Measurements from ENCODE around the gene KIF5B. TPM values are rescaled to one million over a fixed set of nuclear protein-coding genes. Genes with fewer than 3 reads are reported as not detected.
A peak's percentile ranks its signal among the peaks of the same experiment; 100 is the strongest.
"Not testable (repeated sequence)": the region's sequence is repeated elsewhere in the genome, so short reads cannot be mapped to it uniquely, and the experiment has no call there.

Gene KIF5B
- total RNA-seq, 1 experiment from 2014 or later, result 72.5 TPM

DNA sequence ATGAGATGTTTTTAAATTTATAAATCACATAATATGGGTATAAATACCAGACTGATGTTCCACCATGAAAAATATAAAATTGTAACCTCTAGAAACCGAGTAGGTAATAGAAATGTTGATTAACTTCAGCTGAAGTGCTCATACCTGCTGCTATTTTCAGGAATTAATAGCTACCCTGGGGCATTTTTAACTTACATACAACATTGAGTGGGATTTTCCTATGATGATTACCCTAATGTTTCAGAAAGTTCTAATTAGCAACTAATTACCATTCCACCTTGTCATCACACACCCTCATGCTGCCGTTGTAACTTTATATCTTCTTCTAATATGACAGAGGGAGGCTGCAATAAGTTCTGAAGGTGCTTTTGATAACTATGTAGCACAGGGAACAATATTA is 74.1 kb downstream of the KIF5B start:
- no peak for DNase-seq (ENCODE audit: low read depth, low spot score)
- in situ Hi-C loops (cut with HindIII; ENCODE audit: low pct_unique_long_range_greater_than_20kb, low sequenced_read_pairs), result no loop called here

DNA sequence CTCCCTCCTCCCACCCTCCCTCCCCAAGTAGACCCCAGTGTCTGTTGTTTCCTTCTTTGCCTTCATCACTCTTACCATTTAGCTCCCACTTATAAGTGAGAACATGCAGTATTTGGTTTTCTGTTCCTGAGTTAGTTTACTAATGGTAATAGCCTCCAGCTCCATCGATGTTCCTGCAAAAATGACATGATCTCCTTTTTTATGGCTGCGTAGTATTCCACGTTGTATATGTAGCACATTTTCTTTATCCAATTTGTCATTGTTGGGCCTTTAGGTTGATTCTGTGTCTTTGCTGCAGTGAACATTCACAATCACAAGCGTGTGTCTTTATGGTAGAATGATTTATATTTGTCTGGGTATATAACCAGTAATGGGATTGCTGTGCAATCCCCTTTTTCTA is 75.8 kb downstream of the KIF5B start:
- in situ Hi-C loops (cut with HindIII; ENCODE audit: low pct_unique_long_range_greater_than_20kb, low sequenced_read_pairs), result no loop called here
- no peak for DNase-seq (ENCODE audit: low read depth, low spot score)

DNA sequence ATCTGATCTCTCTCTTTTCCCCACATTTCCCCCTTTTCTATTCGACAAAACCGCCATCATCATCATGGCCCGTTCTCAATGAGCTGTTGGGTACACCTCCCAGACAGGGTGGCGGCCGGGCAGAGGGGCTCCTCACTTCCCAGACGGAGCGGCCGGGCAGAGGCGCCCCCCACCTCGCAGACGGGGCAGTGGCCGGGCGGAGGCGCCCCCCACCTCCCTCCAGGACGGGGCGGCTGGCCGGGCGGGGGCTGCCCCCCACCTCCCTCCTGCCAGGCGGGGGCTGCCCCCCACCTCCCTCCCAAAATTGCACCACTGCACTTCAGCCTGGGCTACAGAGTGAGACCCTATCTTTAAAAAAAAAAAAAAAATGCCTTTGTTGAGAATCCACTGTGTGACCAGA is 77.2 kb downstream of the KIF5B start:
- in situ Hi-C loops (cut with HindIII; ENCODE audit: low pct_unique_long_range_greater_than_20kb, low sequenced_read_pairs); DNase-seq (ENCODE audit: low read depth, low spot score): not testable (repeated sequence)

- DNase-seq (ENCODE audit: low read depth, low spot score), result no peak
- in situ Hi-C loops (cut with HindIII; ENCODE audit: low pct_unique_long_range_greater_than_20kb, low sequenced_read_pairs), result no loop called here
Observed at GRCh38 chr10:31978156-31978483, 78.1 kb downstream of the KIF5B start.

DNA sequence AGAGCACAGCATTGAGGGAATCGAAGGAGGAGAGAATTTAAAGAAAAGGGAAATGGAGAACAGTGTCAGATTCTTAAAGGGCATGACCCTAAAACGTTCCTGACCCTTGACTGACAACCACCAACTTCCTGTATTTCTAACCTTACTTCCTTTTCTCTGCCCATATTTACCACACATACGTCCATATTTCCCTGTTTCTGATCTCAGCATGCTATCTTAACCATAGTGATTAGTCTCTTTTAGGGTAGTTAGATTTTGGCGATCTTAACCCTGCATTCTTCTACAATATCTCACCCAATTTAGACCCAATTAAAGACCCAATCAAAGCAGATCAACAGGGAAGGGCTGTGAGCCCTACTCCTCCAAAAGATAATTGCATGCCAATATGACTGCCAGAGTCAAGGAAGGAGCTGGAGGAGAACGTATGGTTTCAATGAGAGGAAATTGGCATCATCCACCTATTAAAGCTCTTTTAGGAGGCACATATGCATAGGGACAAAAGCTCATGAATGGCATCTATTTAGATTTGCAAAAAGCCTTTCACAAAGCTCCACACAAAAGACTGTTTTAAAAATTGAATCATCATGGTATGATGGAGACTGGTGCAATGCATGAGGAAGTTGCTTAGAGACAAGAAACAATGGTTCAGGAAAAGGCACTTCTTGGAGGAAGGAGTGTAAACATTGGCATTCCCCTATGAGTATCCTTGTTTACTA is 78.6 kb downstream of the KIF5B start:
- in situ Hi-C loops (cut with HindIII; ENCODE audit: low pct_unique_long_range_greater_than_20kb, low sequenced_read_pairs), result no loop called here

DNA sequence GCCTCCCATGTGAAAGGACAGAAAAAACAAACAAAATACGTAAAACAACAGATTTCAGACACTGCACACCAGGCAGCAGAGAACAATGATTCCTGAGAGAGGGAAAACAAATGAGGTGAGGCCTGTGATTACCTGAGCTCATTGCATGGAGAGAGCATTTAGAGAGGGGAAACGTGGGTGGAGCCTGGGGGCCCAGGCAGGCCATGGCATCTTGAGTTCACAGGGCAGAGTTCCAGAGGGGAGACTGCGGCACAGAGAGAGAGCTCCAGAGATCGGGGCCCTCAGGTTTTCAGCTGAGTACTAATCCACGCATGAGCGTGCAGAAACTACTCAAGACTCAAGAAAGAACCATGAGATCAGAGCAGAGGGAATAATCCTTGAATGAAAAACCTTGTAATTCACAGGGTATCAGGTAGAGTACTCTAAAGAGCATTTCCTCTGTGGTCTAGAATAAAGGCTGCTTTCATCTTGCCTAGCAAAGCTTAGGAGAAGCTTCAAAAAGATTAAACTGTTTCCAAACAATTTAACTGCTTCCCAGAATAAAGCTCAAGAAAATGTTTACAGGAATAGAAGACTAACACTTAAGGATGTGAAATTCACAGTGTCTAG is 81.0 kb downstream of the KIF5B start:
- in situ Hi-C loops (cut with HindIII; ENCODE audit: low pct_unique_long_range_greater_than_20kb, low sequenced_read_pairs), result no loop called here
- DNase-seq (ENCODE audit: low read depth, low spot score), result peak; percentile 6

More for the DNA sequence above, 78.6 kb downstream of the KIF5B start:
- peak; percentile 80 for DNase-seq (ENCODE audit: low read depth, low spot score)

- no peak for DNase-seq (ENCODE audit: low read depth, low spot score)
- in situ Hi-C loops (cut with HindIII; ENCODE audit: low pct_unique_long_range_greater_than_20kb, low sequenced_read_pairs), result no loop called here
Observed at GRCh38 chr10:31974434-31975124, 81.6 kb downstream of the KIF5B start.

- in situ Hi-C loops (cut with HindIII; ENCODE audit: low pct_unique_long_range_greater_than_20kb, low sequenced_read_pairs), result no loop called here
Observed at GRCh38 chr10:31972519-31973041, 83.6 kb downstream of the KIF5B start.

DNA sequence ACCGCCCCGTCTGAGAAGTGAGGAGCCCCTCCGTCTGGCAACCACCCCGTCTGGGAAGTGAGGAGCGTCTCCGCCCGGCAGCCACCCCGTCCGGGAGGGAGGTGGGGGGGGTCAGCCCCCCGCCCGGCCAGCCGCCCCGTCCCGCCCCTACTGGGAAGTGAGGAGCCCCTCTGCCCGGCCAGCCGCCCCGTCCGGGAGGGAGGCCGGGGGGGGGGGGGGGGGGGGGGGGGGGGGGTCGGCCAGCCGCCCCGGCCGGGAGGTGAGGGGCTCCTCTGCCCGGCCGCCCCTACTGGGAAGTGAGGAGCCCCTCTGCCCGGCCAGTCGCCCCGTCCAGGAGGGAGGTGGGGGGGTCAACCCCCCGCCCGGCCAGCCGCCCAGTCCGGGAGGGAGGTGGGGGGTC is 86.4 kb downstream of the KIF5B start:
- in situ Hi-C loops (cut with HindIII; ENCODE audit: low pct_unique_long_range_greater_than_20kb, low sequenced_read_pairs), result not testable (repeated sequence)

More at GRCh38 chr10:31972519-31973041, 83.6 kb downstream of the KIF5B start:
- no peak for DNase-seq (ENCODE audit: low read depth, low spot score)

DNA sequence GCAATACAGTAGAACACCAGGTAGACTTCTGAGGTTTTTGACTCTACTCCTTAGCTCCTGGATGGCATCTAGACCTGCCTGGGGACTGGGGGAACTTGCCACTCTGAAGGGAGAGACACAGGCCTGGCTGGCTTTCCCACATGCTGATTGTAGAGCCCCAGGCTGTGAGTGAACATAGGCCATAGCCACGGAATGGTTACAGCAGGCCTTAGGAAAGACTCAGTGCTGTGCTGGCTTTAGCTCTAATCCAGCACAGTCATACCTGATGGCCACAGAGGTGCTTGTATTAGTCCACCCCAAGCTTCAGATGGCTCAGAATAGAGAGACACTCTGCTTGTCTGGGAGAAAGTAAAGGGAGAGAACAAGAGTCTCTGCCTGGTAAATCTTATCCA is 92.6 kb downstream of the KIF5B start:
- DNase-seq (ENCODE audit: low read depth, low spot score), result no peak
- in situ Hi-C loops (cut with HindIII; ENCODE audit: low pct_unique_long_range_greater_than_20kb, low sequenced_read_pairs), result no loop called here

More for the DNA sequence above, 86.4 kb downstream of the KIF5B start:
- not testable (repeated sequence) for DNase-seq (ENCODE audit: low read depth, low spot score)

DNA sequence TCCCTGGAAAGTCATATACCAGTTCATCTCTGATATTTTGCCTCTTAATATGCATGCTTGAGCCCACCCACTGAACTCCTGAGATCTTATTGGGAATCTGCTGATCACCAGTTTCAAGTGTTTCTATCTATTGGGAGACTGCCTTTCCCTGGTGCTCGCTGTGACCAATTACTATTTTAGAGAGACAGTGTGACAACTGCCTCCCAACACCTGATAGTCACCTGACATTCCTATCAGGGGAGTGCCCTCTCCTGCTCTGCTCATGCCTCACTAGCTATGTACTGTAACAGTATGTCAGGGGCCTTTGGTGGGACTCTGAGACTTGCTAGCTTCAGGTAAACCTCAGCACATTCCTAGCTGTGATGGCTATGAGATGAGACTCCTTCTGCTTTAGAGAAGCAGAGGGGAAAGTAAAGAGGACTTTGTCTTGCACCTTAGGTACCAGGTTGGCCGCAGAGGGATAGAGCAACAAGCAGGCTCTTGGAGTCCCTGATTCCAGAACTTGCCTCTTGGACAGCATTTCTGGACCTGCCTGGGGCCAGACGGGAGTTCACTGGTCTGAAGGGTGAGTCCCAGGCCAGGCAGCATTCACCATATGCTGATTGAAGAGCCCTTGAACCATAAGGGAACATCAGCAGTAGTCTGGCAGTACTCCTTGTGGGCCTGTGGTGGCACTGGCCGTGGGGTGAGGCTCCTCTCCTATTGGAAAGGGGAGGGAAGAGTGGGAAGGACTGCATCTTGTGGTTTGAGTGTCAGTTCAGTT is 93.2 kb downstream of the KIF5B start:
- no peak for DNase-seq (ENCODE audit: low read depth, low spot score)
- in situ Hi-C loops (cut with HindIII; ENCODE audit: low pct_unique_long_range_greater_than_20kb, low sequenced_read_pairs), result no loop called here

- in situ Hi-C loops (cut with HindIII; ENCODE audit: low pct_unique_long_range_greater_than_20kb, low sequenced_read_pairs), result no loop called here
- peak; percentile 37 for DNase-seq (ENCODE audit: low read depth, low spot score)
Observed at GRCh38 chr10:31961277-31962074, 94.7 kb downstream of the KIF5B start.

- in situ Hi-C loops (cut with HindIII; ENCODE audit: low pct_unique_long_range_greater_than_20kb, low sequenced_read_pairs), result no loop called here
- no peak for DNase-seq (ENCODE audit: low read depth, low spot score)
Observed at GRCh38 chr10:31959461-31960173, 96.6 kb downstream of the KIF5B start.

Measured in SK-MEL-5 (cell line).